ENCODE data around the gene HSDL2.
"Not testable (repeated sequence)": the region's sequence is repeated elsewhere in the genome, so short reads cannot be mapped to it uniquely, and the experiment has no call there.

Gene HSDL2

GRCh38 chr9:112380102-112380824 lies at the start of gene HSDL2:
TSS of gene HSDL2 (plus strand) at chr9:112380108. CDS start at chr9:112380164, 56 bp downstream.
- no peak for DNase-seq

- DNase-seq, result peak in 1 of 2 donors; percentile 12
These were observed 48.3 kb upstream of the HSDL2 start for GRCh38 chr9:112331674-112331952.

GRCh38 chr9:112332214-112332613 lies 47.7 kb upstream of the HSDL2 start:
- DNase-seq, result no peak

- DNase-seq, result no peak
These were observed 47.3 kb upstream of the HSDL2 start for GRCh38 chr9:112332674-112332976.

GRCh38 chr9:112332977-112333638 lies 46.8 kb upstream of the HSDL2 start, which contains the start of gene PTBP3:
TSS of gene PTBP3 (minus strand) at chr9:112333619. CDS start at chr9:112297865, 35,754 bp downstream.
- peak; percentile 79 to 83 for DNase-seq

- peak; percentile 93 to 96 for DNase-seq
These were observed 46.1 kb upstream of the HSDL2 start for GRCh38 chr9:112333639-112334431.

- DNase-seq, result peak; percentile 24 to 61
These were observed 45.5 kb upstream of the HSDL2 start for GRCh38 chr9:112334432-112334841.

GRCh38 chr9:112337547-112337946 lies 42.4 kb upstream of the HSDL2 start:
- no peak for DNase-seq

GRCh38 chr9:112338561-112338960 lies 41.3 kb upstream of the HSDL2 start:
- no peak for DNase-seq

- DNase-seq, result no peak
These were observed 40.0 kb upstream of the HSDL2 start for GRCh38 chr9:112339886-112340285.

GRCh38 chr9:112341730-112342129 lies 38.2 kb upstream of the HSDL2 start:
- no peak for DNase-seq

- DNase-seq, result peak; percentile 76 to 80
These were observed 31.5 kb upstream of the HSDL2 start for GRCh38 chr9:112348257-112349007.

- no peak for DNase-seq
These were observed 30.9 kb upstream of the HSDL2 start for GRCh38 chr9:112349008-112349333.

- DNase-seq, result no peak
These were observed 28.7 kb upstream of the HSDL2 start for GRCh38 chr9:112351184-112351583.

GRCh38 chr9:112352209-112352608 lies 27.7 kb upstream of the HSDL2 start:
- DNase-seq, result no peak

- no peak for DNase-seq
These were observed 25.7 kb upstream of the HSDL2 start for GRCh38 chr9:112354081-112354743.

- no peak for DNase-seq
These were observed 24.4 kb upstream of the HSDL2 start for GRCh38 chr9:112355427-112355897.

- no peak for DNase-seq
These were observed 19.7 kb upstream of the HSDL2 start for GRCh38 chr9:112360047-112360804.

- DNase-seq, result peak in 1 of 2 donors; percentile 67
These were observed 18.3 kb upstream of the HSDL2 start for GRCh38 chr9:112361601-112362000.

GRCh38 chr9:112364761-112365160 lies 15.1 kb upstream of the HSDL2 start:
- no peak for DNase-seq

GRCh38 chr9:112365257-112365656 lies 14.7 kb upstream of the HSDL2 start:
- not testable (repeated sequence) for DNase-seq

GRCh38 chr9:112366591-112366990 lies 13.3 kb upstream of the HSDL2 start:
- DNase-seq, result no peak
